Epithelial cell of proximal tubule (primary cell): Measurements from ENCODE around the gene VEGFB. TPM values are rescaled to one million over a fixed set of nuclear protein-coding genes. Genes with fewer than 3 reads are reported as not detected.

Experiments used
- DNase-seq: peaks from one replicate; pipeline ENCODE4 v3.0.0-alpha.2; 2011; ENCODE audit warnings: low read depth
- H3K4me3 ChIP-seq: 2 replicates; pipeline ENCODE4 v1.5.1; 2011; ENCODE audit warnings: low read depth, mild to moderate bottlenecking, low read length
- total RNA-seq: library from RNA; depleted of rRNA; stranded (reverse); fragments of >200 nt; gene quantifications from 2 replicates; pipeline ENCODE4 v1.2.3, GENCODE V29; 2015
- TF ChIP-seq, protein P1 (sequence below): conservative IDR thresholded peaks from 2 replicates; pipeline ENCODE4 v1.5.1; 2012; ENCODE audit warnings: low read depth, mild to moderate bottlenecking, low read length

VEGFB gene
- total RNA-seq, 1 donor from 2014 or later: 15.6 TPM

DNA sequence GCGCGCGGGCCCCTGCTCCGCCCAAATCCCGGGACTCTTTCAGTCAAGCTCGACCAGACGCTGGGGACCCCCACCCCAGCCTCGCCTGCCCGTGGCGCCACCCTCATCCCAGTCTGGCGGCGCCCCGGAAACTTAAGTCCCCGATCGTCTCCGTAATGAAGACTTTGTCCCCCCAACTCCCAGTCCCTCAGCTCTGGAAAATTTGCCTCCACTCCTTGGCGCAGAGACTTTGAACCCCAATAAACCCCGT lies 17.3 kb downstream of the VEGFB start:
- H3K4me3 ChIP-seq: peak overlapping the region; percentile 95
- no peak for DNase-seq
- TF ChIP-seq, protein P1, sequence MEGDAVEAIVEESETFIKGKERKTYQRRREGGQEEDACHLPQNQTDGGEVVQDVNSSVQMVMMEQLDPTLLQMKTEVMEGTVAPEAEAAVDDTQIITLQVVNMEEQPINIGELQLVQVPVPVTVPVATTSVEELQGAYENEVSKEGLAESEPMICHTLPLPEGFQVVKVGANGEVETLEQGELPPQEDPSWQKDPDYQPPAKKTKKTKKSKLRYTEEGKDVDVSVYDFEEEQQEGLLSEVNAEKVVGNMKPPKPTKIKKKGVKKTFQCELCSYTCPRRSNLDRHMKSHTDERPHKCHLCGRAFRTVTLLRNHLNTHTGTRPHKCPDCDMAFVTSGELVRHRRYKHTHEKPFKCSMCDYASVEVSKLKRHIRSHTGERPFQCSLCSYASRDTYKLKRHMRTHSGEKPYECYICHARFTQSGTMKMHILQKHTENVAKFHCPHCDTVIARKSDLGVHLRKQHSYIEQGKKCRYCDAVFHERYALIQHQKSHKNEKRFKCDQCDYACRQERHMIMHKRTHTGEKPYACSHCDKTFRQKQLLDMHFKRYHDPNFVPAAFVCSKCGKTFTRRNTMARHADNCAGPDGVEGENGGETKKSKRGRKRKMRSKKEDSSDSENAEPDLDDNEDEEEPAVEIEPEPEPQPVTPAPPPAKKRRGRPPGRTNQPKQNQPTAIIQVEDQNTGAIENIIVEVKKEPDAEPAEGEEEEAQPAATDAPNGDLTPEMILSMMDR: no peak

DNA sequence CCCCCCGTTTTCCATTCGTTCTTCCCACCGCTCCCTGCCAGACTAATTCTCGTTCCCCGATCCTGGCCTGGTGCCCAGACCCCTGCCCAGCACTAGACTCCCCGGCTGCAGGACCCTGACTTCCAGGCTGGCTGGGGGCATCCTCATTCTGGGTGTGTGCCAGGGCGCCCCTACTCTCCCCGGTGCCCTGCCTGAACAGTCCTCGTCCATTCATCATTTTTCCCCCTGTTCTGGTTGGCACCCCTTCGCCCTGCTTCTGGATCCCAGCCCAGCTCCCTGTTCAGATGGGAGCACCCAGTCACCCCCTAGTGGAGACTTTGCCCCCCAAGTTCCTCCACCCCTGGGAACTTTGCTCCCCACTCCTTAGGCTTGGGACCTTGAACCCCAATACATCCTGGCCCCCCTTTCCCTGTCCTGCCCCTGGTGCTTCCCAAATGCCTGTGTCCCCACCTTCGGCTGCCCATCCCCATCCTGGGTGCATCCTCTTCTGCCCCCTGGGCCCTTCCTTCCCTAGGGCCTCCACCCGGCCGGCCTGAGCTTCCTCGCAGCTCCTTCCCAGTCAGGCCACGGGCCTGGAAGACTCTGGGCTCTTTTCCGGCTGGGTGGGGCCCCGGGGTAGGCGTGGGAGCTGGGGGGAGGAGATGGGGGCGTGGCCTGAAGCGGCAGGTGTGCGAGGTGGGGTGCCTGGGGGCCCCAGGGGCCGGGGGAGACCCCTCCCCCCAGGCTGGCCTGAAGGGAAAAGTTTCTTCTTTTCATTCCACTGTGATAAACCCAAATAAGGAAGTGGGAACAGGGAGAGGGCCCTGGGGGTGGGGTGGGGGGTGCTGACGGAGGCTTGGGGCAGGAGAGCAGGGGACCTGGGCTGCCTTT lies 17.9 kb downstream of the VEGFB start:
- TF ChIP-seq, protein P1: peak; percentile 54
- peak overlapping the region; percentile 95 for H3K4me3 ChIP-seq
- no peak for DNase-seq

DNA sequence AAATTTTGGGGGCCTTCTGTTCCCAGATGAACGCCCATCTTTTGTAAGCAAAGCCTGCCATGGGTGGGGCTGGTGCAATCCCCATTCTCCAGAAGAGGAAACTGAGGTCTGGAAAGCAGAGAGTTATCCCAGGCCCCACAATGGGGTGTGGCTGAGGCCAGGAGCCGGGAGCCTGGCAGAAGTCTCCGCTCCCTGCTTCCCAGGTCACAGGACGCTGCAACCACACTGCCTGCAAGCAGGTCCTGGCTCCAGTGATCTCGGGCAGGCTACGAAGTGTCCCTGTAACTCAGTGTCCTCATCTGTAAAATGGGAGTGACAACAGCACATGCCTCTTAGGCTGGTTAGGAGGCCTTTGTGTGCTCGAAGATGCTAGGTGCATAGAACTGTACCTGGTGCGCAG lies 18.7 kb downstream of the VEGFB start:
- no peak overlapping the region for H3K4me3 ChIP-seq
- no peak for DNase-seq
- TF ChIP-seq, protein P1: no peak

DNA sequence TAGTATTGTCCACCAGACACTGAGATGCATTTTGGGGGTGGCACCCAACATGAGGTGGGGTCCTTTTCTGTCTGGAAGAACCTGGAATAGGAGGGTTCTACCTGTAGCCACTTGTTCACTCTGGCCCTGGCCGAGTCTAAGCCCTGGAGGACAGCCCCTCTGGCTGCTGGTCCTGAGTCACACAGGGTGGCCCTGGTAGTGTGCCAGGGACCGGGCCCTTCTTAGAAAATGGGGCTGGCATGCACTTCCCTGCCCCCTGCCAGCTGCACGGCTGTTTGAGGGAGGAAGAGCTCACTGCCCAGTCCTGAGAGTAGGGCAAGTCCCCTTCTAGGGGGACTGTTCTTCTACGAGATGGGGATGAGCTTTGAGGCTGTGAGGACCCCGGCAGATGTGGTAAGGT lies 19.1 kb downstream of the VEGFB start:
- no peak for DNase-seq
- H3K4me3 ChIP-seq: no peak overlapping the region
- TF ChIP-seq, protein P1: no peak

DNA sequence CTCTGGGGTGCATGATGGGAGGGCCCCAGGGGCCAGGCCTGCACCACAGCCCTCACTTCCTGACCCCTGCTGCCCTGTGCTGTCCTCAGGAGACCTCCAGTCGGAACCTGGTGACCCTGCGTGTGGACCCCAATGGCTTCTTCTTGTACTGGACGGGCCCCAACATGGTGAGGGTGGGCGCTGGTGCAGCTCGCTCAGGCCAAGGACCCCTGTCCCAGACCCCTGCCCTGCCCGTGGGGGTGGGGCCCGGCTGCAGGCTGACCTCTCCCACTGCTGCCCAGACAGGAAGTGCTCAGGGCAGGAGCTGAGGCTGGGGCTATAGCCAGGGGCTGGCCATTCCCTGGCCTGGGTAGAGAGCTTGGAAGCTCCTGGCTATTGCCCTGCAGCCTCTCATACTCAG lies 19.9 kb downstream of the VEGFB start:
- no peak overlapping the region for H3K4me3 ChIP-seq
- TF ChIP-seq, protein P1: no peak
- DNase-seq: no peak

DNA sequence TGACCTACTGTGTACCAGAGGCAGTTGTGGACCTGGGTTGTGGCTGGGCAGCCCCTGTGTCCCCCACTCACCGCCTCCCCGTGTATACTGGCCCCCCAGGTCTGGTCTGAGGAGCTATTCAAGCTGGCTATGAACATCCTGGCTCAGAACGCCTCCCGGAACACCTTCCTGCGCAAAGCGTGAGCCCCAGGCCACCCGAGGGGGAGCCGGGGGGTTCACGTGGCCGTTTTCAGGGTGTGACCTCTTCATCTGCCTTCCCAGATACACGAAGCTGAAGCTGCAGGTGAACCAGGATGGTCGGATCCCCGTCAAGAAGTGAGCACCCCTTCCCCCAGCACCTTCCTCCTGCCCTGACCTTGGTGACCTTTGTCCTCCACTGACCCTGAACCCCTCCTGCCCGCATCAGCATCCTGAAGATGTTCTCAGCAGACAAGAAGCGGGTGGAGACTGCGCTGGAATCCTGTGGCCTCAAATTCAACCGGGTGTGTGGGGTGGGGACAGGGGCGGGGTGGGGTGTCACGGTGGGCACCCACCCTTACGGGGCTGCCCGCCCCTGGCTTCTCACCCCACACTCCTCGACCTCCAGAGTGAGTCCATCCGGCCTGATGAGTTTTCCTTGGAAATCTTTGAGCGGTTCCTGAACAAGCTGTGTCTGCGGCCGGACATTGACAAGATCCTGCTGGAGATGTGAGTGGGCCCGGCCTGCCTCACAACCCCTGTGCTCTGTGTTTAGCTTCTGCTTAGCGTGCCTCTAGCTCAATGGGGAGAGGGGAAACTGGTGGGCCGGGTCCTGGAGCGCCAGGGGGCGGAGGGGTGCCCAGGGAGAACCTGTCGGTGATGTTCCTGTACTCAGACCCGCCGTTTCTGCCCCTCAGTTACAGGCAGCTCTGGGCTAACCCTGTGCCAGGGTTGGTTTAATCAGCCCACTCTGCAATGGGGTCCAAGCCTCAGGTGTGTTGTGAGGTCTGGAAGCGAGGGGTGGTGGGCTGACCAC lies 21.0 kb downstream of the VEGFB start:
- TF ChIP-seq, protein P1: no peak

More for the DNA sequence above, 21.0 kb downstream of the VEGFB start:
- H3K4me3 ChIP-seq: no peak overlapping the region
- no peak for DNase-seq
